Keratinocyte (primary cell): Measurements from ENCODE around the gene GREM1.

Experiments
- EZH2 ChIP-seq: IDR thresholded peaks from one replicate; pipeline ENCODE4 v1.6.1; 2012; ENCODE audit warnings: inconsistent platforms, mild to moderate bottlenecking, low read length, moderate library complexity
- TF ChIP-seq, protein P1 (sequence below), 3 experiments: IDR thresholded peaks in 1 of 3; conservative IDR thresholded peaks in 1 of 3; optimal IDR thresholded peaks in 1 of 3; 2 replicates in 2 of 3; 3 replicates in 1 of 3; pipeline versions ENCODE3 to v1.5.1; 2011; ENCODE audit warnings: low read length in 3 of 3, mild to moderate bottlenecking in 3 of 3, moderate library complexity in 2 of 3, control low read depth in 1 of 3, inconsistent platforms in 1 of 3; ENCODE audit not compliant: insufficient read depth in 2 of 3; ENCODE audit errors: extremely low read depth in 1 of 3

DNA sequence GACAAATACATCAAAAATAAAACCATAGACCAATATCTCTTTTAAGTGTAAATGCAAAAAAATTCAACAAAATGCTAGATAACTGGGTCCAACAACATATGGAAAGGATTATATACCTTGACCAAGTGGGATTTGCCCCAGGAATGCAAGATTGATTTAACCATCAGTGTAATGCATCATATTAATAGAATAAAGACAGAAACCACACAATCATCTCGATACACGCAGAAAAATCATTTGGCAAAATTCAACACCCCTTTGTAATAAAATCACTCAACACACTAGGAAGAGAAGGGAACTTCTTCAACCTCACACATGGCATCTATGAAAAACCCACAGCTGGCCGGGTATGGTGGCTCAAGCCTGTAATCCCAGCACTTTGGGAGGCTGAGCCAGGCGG, 19.5 kb downstream of the GREM1 start:
- TF ChIP-seq, protein P1, sequence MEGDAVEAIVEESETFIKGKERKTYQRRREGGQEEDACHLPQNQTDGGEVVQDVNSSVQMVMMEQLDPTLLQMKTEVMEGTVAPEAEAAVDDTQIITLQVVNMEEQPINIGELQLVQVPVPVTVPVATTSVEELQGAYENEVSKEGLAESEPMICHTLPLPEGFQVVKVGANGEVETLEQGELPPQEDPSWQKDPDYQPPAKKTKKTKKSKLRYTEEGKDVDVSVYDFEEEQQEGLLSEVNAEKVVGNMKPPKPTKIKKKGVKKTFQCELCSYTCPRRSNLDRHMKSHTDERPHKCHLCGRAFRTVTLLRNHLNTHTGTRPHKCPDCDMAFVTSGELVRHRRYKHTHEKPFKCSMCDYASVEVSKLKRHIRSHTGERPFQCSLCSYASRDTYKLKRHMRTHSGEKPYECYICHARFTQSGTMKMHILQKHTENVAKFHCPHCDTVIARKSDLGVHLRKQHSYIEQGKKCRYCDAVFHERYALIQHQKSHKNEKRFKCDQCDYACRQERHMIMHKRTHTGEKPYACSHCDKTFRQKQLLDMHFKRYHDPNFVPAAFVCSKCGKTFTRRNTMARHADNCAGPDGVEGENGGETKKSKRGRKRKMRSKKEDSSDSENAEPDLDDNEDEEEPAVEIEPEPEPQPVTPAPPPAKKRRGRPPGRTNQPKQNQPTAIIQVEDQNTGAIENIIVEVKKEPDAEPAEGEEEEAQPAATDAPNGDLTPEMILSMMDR (optimal IDR thresholded peaks at IDR 0.05 in 1 of 3, IDR thresholded peaks at IDR 0.05 in 1 of 3, conservative IDR thresholded peaks at IDR 0.05 in 1 of 3; ENCODE audit: extremely low read depth in 1 of 3, insufficient read depth in 2 of 3, low read length in 3 of 3), result no peak
- TF ChIP-seq EZH2, result no peak
